ENCODE data around the gene STPG2.

- TF ChIP-seq ZNF274 (IDR thresholded peaks at IDR 0.05; ENCODE audit: insufficient read depth, insufficient read length) (no peak), CREB1 (IDR thresholded peaks at IDR 0.05; ENCODE audit: low read depth) (no peak), RFX5 (IDR thresholded peaks at IDR 0.05; ENCODE audit: low read depth, low read length) (no peak), SP1 (IDR thresholded peaks at IDR 0.05; ENCODE audit: low read depth, low read length) (no peak), SMC3 (IDR thresholded peaks at IDR 0.05; ENCODE audit: borderline replicate concordance, low read length) (no peak), POLR2A (IDR thresholded peaks at IDR 0.05; ENCODE audit: low read depth, low read length) (no peak), GABPA (IDR thresholded peaks at IDR 0.05; ENCODE audit: low read depth) (no peak)
- TF ChIP-seq, protein P1, sequence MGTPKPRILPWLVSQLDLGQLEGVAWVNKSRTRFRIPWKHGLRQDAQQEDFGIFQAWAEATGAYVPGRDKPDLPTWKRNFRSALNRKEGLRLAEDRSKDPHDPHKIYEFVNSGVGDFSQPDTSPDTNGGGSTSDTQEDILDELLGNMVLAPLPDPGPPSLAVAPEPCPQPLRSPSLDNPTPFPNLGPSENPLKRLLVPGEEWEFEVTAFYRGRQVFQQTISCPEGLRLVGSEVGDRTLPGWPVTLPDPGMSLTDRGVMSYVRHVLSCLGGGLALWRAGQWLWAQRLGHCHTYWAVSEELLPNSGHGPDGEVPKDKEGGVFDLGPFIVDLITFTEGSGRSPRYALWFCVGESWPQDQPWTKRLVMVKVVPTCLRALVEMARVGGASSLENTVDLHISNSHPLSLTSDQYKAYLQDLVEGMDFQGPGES (IDR thresholded peaks at IDR 0.05), result no peak
- TF ChIP-seq, protein P2, sequence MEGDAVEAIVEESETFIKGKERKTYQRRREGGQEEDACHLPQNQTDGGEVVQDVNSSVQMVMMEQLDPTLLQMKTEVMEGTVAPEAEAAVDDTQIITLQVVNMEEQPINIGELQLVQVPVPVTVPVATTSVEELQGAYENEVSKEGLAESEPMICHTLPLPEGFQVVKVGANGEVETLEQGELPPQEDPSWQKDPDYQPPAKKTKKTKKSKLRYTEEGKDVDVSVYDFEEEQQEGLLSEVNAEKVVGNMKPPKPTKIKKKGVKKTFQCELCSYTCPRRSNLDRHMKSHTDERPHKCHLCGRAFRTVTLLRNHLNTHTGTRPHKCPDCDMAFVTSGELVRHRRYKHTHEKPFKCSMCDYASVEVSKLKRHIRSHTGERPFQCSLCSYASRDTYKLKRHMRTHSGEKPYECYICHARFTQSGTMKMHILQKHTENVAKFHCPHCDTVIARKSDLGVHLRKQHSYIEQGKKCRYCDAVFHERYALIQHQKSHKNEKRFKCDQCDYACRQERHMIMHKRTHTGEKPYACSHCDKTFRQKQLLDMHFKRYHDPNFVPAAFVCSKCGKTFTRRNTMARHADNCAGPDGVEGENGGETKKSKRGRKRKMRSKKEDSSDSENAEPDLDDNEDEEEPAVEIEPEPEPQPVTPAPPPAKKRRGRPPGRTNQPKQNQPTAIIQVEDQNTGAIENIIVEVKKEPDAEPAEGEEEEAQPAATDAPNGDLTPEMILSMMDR (IDR thresholded peaks at IDR 0.05 in 2 of 3, conservative IDR thresholded peaks at IDR 0.05 in 1 of 3; ENCODE audit: control insufficient read depth in 2 of 3, extremely low read depth in 1 of 3, insufficient read depth in 1 of 3, low read depth in 3 of 3, low read length in 3 of 3), result no peak
Measured at GRCh38 chr4:97517939-97518338, 625.3 kb downstream of the STPG2 start.
